NCI-H460 (cell line): ENCODE data around the gene TOP1. TPM values are rescaled to one million over a fixed set of nuclear protein-coding genes. Genes with fewer than 3 reads are reported as not detected.
"Not testable (repeated sequence)": the region's sequence is repeated elsewhere in the genome, so short reads cannot be mapped to it uniquely, and the experiment has no call there.

ENCODE experiments used
- DNase-seq: peaks from one replicate; pipeline ENCODE4 v3.0.0-alpha.2; 2016; ENCODE audit warnings: low read depth; ENCODE audit errors: extremely low read depth
- total RNA-seq: library from RNA; depleted of rRNA; stranded (reverse); fragments of >200 nt; shearing (Covaris generic); gene quantifications from 2 replicates; pipeline ENCODE4 v1.2.3, GENCODE V29; 2014

TOP1 gene
- total RNA-seq, 1 experiment from 2014 or later = 41.4 TPM

- peak; percentile 97 for DNase-seq
Observed at GRCh38 chr20:41003143-41003935, 25.3 kb upstream of the TOP1 start.

DNA sequence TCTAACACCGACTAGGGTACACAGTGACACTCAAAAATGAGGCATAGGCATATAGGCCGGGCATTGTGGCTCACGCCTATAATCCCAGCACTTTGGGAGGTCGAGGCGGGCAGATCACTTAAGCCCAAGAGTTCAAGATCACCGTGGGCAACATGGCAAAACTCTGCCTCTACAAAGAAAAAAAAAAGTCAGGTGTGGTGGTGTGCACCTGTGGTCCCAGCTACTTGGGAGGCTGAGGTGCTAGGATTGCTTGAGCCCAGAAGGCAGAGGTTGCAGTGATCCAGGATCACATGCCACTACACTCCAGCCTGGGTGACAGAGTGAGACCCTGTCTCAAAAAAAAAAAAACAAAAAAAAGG lies 24.7 kb upstream of the TOP1 start:
- not testable (repeated sequence) for DNase-seq

DNA sequence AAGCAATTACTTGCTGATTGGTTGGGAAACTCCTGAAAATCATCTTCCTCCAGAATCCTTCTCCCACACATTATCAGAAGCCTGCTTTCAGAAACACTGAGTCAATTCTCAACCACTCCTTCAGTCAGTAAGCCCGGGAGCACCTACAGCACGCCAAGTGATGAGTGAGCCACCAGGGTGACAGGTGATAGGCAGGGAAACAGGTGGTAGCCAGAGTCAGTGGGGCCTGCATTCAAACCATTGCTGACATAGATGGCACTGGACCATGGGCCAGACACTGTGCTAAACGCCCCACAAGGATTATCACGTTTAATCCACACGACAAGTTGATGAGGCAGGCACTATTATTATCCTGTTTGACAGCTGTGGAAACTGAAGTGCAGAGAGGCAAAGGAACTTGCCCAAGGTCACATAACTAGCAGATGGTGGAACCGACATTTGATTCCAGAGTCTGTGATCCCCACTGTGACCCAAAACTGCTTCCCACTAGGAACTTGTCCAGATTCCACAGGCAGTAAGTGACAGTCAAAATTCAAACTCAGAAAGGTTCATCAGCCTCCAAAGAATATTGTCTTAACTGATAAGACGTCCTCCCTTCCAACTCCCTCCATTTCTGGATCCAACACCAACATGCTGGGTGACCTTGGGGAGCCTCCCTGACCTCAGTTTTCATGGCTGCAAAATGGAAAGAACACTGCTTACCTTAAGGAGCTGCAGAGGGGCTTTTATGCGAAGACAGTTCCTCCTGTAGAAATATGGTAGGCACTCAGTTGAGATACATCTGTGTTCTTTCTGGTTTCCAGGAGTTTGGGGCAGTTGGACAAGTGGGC lies 23.9 kb upstream of the TOP1 start:
- DNase-seq = no peak

DNA sequence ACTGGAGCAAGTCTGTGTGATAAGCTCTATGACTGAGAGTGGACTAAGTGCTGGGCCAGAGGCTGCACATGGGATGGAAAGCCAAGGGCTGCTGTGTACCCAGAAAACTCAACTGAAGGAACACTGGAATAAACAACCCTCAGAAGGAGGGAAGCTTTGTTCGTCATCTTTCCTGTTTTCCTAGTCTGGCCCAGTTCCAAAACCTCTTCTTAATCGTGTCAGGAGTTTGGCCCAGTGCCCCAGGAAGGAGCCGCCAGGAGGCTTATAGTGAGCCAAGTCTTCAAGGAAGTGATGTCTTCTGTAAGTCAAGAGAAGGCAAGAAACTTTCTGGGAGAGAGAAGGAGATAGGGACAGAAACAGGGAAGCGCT lies 23.3 kb upstream of the TOP1 start:
- DNase-seq = peak; percentile 90

DNA sequence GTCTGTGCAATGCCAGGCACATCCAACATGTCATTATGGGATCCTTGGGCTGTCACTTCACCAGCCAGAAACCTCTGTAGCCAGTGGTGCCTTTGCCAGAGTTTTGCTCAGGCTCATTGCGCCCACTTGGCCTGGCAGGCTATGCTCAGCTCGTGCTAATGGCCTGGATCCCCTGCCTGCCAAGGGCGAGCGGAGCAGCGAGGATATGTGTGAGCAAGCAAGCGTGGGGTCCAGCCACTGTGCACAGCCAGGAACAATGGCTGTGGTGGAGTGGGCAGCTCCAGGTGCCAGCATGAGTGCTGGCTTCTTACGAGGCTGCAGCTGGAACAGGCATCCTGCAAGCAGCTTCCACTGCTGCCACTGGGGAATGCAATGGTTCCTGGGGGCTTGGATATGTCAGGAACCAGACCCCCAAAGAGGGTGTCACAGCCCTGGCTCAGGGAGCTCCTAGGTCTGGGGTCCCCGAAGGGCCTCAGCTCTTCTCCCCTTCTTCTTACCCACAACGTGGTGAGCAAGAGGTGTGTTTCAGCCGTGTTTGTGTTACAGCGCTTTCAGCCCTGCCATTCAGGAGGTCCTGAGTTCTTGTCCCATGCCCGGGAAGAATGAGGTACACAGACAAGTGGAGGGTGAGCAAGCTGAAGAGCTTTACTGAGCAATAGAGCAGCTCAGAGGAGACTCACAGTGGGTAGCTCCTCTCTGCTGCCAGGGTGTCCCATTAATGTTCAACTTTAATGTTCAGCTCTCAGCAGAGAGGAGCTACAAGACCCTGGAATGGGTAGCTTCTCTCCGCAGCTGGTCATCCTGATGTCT lies 22.3 kb upstream of the TOP1 start:
- no peak for DNase-seq

DNA sequence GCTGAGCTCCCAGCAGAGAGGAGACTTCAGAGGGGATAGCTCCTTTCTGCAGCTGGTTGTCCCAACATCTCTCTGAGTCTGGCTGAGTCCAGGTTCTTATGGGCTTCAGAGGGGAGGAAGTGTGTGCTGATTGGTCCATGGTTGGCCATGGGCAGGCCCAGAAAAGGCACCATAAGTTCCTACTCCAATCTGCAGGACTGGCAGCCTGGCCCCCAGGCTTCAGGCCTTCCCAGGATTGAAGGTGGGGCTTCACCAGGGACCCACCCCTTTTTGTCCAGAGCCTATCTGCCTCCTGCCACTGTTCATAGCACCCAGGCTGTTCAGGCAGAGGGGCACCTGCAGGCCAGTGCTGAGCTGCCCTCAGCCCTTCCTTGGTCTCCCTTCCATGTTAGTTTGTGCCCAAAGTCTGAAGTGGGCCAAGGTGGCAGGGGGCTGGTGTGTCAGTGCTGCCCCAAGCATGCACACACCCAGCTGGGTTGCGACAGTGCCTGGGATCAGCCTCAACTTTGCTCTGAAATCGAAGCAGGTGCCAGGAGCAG lies 21.6 kb upstream of the TOP1 start:
- DNase-seq = no peak

DNA sequence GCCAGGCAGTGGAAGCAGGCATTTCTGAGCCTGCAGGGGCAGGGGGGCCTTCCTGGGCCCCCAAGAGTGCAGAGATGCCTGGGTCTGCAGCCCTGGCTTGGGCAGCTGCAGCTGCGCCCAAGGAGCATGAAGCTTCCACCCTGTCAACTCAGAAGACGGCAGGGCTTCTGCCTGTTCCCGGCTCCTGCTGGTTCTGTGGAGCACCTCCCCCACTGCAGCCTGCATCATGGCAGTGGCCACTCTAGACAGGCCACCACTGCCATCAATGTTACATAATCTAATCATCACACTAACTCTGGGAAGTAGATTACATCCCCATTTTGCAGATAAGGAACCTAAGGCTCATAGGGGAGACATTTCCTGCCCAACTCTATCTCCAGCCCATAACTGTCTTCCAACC lies 21.1 kb upstream of the TOP1 start:
- no peak for DNase-seq

GRCh38 chr20:41009946-41010345 lies 18.7 kb upstream of the TOP1 start:
- no peak for DNase-seq

- no peak for DNase-seq
Observed at GRCh38 chr20:41011551-41012067, 17.0 kb upstream of the TOP1 start.

- no peak for DNase-seq
Observed at GRCh38 chr20:41014561-41015088, 14.0 kb upstream of the TOP1 start.

- DNase-seq = no peak
Observed at GRCh38 chr20:41017448-41018042, 11.1 kb upstream of the TOP1 start.

DNA sequence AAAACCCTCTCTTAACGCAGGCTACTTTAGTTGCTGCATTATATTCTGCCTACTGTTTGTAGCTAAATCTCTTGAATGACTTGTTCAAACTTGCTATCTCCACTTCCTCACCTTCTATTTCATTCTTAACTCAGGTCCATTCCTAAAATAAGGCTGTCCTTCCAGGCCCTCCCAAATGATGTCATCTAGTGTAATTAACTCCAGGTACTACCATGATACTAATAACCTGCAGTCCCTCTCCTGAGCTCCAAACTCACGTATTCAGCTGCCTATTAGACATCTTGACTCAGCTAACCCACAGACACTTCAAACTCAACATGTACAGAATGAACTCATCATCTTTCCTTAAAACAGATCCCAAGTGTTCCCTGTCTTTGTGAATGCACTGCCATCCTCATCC lies 10.5 kb upstream of the TOP1 start:
- no peak for DNase-seq

DNA sequence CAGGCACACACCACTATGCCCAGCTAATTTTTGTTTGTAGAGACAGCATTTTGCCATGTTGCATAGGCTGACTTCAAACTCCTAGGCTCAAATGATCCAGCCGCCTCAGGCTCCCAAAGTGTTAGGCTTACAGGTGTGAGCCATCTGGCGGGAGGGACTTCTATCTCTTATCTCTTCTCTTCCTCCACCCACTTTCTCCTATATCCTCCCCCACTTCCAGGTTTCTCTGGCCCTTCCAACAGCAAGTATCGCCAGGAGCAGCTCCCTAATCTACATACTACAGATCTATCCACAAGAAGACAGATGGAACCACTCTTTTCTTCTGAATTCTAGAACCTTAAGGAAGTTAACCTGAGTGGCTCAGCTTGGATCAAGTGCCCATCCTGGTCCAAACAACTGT lies 5.1 kb upstream of the TOP1 start:
- no peak for DNase-seq

DNA sequence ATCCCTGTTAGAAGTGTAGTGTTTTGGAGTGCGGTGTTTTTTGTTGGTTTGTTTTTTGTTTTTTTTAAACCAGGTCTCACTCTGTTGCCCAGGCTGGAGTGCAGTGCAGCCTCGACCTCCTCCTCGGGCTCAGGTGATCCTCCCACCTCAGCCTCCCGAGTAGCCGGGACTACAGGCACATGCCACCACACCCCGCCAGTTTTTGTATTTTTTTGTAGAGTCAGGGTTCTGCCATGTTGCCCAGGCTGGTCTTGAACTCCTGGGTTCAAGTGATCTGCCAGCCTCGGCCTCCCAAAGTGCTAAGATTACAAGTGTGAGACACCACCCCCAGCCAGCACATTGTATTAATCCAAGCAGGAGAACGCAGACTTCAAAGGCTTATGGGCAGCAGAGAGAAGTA lies 1.3 kb upstream of the TOP1 start:
- DNase-seq = no peak

DNA sequence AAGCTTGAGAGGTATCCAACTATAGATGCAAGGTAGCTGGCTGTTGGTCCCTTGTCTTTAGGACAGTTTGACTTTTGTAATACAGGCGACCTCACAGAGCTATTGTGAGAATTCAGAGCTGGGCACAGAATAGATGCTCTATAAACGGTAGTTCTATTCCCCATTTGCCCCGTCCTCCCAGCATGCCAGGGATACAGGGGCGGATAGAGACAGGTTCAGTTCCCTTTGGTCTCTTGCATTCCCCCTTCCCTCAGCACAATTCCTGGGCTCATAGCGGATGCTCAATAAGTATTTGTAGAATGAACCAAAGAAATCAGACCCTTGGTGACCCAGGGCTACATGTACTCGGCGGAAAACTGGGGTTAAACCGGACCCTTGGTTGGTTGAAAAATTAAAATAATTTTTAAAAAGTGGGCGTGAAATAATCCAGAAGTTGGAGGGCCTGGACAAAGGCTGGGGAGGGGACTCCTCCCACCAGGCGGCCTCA lies 707 bp upstream of the TOP1 start:
- no peak for DNase-seq

DNA sequence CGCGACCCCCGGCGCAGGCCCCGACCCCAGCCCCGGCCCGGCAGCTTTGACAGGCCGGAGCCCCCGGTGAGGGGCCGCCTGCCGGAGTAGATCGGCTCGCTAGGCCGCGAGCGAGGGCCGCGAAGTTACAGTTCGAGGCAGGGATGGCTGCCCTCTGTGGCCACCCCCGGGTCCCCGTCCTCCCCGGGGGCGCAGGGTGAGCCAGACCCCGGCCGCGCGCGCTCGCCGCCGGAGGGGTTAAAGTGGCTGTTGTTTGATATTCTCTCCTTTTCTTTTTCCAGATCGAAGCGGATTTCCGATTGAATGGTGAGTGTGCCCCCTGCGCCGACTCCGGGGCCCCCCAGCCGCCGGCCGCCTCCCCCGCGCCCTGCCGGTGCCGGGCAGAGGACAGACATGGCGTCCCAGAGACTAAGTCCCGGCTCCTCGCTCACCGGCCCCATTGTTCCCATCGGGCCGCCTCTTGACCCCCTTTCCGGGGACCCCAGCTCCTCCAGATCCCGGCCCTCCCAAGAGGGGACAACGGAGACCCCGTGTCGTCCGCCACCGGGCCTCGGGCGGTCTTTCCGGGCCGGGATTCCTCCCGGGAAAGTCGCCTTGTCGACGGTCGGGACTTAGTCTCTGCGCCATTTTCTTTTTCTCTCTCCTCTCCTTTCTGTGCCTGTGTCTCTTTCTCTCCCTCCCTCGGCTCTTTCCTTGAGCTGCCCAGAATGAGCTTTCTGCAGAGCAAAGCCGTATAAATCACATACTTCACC lies 704 bp downstream of the TOP1 start:
- DNase-seq = no peak

GRCh38 chr20:41030061-41030460 lies 1.4 kb downstream of the TOP1 start:
- DNase-seq = no peak

DNA sequence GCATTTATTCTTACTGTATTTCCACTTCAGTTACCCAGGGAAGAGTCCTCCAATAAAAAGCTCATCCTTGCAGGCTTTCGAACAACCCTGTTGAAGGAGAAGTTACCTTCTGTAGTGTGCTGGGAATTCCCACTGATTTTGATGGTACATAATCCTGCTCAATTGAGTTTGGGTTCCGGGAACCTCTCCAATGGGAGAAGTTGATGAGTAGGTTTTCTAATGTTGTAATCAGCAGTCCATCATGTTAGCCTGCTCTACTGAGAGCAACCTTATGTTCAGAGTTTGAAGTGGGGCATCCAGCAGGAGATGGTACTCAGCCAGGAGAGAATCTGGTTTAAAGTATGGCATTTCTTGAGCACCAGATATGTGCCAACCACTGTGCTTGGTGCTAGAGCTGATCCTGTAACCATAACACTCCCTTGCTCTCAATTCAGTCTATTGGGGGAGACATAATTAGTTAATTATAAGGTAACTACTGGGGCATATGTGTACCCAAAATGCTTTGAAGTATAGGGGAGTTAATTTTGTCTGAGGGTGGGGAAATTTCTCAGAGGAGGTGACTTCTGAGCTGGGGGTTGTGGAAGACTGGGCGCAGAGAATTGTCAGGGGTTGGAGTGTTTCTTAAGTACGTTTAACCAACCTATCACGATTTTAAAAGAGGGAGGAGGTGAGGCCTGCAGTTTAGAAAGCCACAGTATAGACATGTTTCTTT lies 2.1 kb downstream of the TOP1 start:
- no peak for DNase-seq

DNA sequence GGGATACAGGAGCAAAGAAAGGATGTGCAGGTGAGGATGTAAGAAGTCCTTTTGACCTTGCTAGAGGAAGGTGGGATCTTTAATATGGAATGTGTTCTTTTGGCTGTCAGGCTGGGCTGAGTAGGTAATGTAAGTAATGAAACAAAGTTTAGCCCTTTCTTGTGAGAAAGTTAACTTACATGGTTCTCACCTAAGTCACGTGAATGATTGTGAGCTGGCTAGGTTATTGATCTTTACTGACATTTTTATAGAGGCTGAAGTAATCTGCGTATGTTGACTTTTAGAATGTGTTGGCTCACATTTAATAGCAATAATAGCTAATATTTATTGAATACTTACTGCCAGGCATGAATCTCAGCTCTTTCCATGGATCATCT lies 2.6 kb downstream of the TOP1 start:
- DNase-seq = no peak
